Left colon (tissue), 2 donors: Measurements from ENCODE around the gene MSH2. TPM values are rescaled to one million over a fixed set of nuclear protein-coding genes. Genes with fewer than 3 reads are reported as not detected.
"Not testable (repeated sequence)": the region's sequence is repeated elsewhere in the genome, so short reads cannot be mapped to it uniquely, and the experiment has no call there.

ENCODE experiments used
- ATAC-seq: fragments of 200-7000 bp; cut with Tn5 transposase; one replicate; pipeline ENCODE4 v1.9.1; 2020; ENCODE audit warnings: mild to moderate bottlenecking, moderate library complexity
- DNase-seq, 2 donors: peaks; one replicate each; pipeline ENCODE4 v3.0.0-alpha.2; 2020
- intact Hi-C, 2 donors: fragments of 100-400 bp; cut with DNase I in 1 of 2; cut with micrococcal nuclease in 1 of 2; formaldehyde crosslinking; loops; one replicate each; pipeline versions ENCODE4 v1.11.2 to v1.14.0; 2022; cut with DNase I, micrococcal nuclease
- total RNA-seq, 2 donors: library from RNA; stranded (reverse); fragmentation: NEBNext Ultra II Directional; extraction: Animal tissue kit (Norgen Biotek cat#: 25700); gene quantifications; one replicate each; pipeline ENCODE4 v1.2.1, GENCODE V29; 2021
- donor health status: DM: no; HTN: no; CAD: no.
- donor health status: DM: yes; HTN: yes; CAD: no.

Gene MSH2
- total RNA-seq, 2 donors from 2014 or later: 10.9 to 12.2 TPM

DNA sequence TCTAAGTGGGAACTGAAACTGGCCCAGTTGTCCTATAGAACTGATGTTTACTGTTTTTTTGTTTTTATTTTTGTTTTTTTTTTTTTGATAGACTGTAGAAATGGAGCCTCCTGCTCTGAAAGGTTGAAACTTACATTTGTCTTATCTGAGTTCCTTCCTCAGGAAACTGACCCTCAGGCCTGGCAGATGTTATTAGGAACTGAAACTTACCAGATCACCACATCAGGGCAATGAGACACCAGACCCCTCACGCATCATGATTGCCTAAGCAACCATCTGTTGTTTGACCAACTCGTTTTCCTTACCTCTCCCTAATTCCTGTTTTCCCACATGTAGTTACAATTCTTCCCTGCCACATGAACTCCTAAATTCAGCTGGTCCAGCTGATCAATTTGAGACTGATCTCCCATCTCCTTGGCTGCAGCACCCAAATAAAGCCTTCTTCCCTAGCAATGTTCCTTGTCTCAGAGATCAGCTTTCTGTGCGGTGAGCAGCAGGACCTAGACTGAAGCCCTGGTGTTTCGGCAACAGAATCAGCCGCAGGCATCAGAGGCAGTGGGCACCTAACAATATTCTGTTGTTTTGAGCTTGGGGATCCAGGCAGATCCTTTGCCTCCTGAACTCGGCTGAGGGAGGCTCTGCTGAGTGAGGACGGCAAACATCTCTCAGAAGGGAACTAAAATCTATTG lies 96.8 kb downstream of the MSH2 start:
- ATAC-seq (no peak), DNase-seq (no peak)
- intact Hi-C loops: no loop called here

- ATAC-seq: no peak
- intact Hi-C loops: no loop called here
- no peak for DNase-seq
Measured at GRCh38 chr2:47501374-47502200, 98.6 kb downstream of the MSH2 start.

GRCh38 chr2:47502498-47502897 lies 99.5 kb downstream of the MSH2 start:
- DNase-seq, ATAC-seq, intact Hi-C loops: not testable (repeated sequence)

- DNase-seq (no peak), ATAC-seq (no peak)
- intact Hi-C loops: no loop called here
Measured at GRCh38 chr2:47503481-47504070, 100.6 kb downstream of the MSH2 start.

DNA sequence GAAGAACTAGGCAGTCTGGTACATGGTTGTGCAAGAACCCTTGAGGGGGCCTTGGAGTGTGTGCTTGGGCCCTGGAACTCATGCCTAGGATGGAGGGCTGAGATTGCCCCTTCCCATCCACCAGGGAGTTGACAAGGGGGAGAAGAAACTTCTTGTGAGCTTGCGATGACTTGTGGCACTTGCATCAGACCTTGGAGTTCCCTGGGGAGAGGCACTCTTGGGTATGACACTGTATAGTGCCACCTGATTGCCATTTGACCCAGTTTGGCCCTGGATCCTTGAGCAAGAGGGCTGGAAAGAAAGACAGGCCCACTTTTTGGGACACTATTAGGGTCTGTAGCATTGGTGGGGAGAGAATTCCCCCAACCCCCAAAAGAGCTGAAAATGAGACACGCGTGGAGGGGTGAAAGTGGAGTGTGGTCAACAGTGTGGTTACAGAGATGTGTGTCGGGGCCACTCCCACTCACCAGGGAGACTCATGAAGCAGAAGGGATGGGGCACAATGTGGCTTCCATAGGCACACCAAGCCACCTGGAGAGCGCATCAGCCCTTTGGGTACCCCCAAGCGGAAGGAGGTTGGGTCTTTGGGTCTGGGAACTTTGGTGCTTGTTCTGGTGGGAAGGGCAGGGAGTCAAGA lies 101.3 kb downstream of the MSH2 start:
- ATAC-seq (no peak), DNase-seq (no peak)
- intact Hi-C loops: no loop called here

DNA sequence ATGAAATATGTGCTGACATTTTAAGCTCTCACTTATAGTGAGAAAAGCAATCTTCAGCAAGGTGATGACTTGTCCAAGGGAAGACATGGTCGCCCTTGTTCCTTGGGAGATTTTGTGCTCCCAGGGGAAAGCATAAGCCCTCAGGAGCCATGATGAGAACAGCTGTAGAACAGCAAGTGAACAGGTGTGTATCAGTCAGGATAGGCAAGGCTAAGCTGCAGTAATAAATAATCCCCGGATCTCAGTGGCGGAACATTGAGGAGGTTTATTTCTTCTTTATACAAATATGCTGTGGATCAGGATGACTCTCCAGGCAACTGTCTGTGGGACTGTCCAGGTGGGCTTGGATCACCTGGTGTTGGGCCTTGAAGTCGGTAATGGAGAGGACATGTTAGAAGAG lies 103.1 kb downstream of the MSH2 start:
- ATAC-seq: no peak
- intact Hi-C loops: no loop called here
- no peak for DNase-seq

DNA sequence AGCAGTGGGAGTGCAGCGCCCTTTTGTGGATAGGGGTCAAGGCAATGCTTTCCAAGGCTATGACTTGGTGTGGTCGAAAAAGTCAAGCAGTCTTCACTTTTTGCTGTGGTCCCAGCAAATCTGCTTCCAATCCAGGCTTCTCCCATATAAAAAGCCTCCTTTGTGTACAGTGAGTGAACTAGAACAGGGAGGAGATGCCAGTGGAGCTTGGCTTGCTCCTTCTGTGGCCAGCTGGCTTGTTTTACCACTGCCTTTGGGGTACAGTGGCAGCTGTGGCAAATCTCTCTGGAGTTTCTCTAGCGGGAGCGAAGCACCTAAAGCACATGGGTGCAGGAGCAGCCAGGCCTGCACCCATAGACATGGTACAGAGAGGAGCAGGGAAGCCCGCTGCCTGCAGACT lies 103.5 kb downstream of the MSH2 start:
- ATAC-seq (no peak), DNase-seq (no peak)
- intact Hi-C loops: no loop called here

- DNase-seq (no peak), ATAC-seq (no peak)
- intact Hi-C loops: no loop called here
Measured at GRCh38 chr2:47508080-47508479, 105.1 kb downstream of the MSH2 start.

DNA sequence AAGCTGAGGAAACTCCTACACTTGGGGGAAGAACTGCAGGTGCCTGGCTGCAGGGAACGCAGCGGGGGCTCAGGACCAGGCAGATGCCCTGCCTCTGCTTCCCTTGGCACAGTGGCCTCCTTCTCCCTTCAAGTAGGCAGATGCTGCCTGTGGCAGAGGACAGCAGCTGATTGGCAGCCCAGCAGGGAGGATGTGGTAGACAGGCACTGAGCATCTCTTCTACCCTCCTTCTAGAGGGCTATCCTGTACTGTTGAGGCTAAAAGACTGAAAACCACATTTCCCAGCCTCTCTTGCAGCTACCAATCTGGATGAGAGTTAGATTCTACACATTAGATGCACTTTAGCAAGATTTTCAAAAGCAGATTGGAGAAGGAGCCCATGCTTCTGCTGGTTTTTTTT lies 105.7 kb downstream of the MSH2 start:
- no peak for ATAC-seq
- no peak for DNase-seq
- intact Hi-C loops: no loop called here

DNA sequence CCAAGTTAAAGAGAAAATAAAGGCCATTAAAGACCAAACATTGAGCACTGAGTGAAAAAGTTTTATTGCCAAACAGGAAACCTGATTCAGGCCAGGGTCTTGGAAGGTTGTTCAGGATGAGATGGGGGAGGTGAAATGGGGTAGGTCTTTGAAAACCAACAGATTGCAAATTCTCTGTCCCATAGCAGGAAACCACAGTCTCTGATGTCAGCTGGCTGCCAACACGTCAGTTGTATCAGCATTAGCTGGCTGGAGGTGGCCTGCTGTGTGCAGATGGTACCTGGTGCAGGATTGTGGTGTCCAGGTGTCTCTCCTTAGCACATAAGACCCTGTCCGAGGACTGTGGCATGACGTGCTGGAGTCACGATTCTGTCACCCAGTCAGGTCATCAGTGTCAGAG lies 106.3 kb downstream of the MSH2 start:
- ATAC-seq (no peak), DNase-seq (no peak)
- intact Hi-C loops: no loop called here

DNA sequence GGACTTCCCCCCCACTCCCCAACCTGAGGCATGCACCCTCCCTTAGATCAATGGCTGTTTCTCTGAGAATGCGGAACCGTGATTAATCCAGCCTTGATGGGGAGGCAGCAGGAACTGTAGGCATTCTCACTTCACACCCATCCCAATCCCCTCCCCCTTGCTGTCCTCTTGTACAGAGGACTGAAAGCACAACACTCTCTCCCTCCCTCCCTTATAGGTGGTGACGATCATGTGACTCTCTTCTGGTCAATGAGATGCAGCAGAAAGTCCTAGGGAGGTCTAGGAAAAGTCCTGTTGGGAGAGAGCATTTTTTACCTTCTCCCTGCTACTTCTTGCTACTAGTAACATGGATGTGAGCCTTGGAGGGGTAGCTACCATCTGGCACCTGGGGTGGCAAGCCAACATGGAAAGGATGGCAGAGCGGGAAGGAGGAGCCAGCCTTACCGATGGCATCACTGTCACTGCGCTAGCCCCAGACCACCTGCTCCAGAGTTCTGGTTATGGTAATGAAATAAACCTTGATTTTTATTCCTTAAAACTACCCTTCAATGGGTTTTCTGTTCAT lies 106.9 kb downstream of the MSH2 start:
- intact Hi-C loops: no loop called here
- DNase-seq (no peak), ATAC-seq (no peak)

GRCh38 chr2:47510745-47511144 lies 107.8 kb downstream of the MSH2 start:
- DNase-seq (no peak), ATAC-seq (no peak)
- intact Hi-C loops: no loop called here

DNA sequence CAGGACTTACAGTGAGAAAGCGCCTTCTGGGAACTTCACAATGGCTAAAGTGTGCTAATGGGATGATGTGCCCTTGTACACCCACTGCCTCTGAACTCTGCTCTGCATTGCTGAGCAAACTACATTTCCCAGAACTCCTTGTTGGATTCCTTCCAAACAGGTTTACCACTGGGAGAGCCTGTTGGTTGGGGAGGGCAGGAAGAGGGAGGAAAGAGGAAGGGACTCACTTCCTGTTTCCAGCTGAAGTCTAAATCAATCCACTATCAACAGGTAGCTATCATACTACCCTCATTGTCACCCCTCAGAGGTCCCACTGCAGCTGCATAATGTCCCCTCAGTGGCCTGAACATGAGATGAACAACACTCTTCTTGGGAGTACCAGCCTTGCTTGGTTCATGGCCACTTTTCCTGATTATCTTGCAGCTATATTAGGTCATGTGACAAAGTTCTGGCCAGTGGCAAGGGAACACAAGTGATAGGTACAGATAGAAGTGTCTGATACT lies 109.7 kb downstream of the MSH2 start:
- intact Hi-C loops: no loop called here
- DNase-seq (no peak), ATAC-seq (peak; percentile 55)

DNA sequence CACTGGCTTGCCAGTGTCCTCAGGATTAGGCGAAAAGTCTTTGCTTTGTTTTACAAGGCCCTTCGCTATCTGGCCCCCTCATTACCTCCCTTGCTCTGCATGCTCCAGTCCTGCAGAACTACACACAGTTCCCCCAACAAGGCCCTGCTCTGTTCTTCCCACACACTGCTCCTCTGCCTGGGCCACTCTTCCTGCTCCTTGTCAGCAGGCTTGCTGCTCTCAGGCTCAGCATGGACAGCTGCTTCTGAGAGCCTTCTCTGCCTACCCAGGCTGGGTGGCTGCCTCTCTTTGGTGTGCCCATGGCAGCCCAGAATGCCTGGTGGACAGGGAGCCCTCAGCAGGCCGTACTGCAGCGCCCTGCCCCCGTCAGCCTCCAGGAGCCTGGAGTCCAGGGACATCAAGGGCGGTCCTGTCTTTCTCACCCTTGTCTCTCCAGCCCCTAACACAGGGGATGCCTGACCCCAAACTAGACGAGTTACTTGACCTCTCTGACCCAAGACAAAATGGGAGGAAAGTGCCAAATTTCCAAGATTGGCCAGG lies 111.1 kb downstream of the MSH2 start:
- ATAC-seq: no peak
- no peak for DNase-seq
- intact Hi-C loops: no loop called here

- intact Hi-C loops: no loop called here
- ATAC-seq (no peak), DNase-seq (no peak)
Measured at GRCh38 chr2:47516360-47517104, 113.6 kb downstream of the MSH2 start.

DNA sequence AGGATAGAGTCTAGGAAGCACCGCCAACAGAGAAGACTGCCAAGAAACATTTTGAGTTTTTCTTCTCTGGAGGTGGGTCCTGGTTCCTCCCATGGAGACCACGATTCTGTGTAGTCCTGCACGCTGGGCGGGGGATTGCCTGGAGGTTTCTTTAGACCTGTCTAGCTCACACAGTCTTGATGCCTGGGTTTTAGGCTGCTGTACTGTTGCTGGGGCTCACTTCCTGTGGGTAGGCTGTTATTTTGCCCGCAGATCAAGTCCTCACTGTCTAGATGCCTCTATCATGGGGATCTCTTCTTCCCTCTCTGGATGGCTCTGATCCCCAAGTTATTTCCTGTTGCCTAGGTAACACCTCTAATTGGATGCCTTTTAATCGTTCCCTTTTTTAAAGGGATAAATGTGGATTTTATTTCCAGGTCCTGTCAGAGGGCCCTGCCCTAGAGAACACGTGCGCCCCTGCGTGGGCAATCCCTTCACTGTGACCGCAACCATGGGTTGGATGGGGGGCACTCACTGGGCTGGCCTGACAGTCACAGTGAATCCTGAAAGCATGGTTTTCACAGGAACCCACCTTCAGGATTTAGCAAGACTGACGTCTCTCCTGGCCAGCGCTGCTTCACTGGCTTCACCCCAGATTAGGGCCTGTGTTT lies 115.7 kb downstream of the MSH2 start:
- intact Hi-C loops: no loop called here
- DNase-seq: no peak
- ATAC-seq: no peak

GRCh38 chr2:47519147-47519537 lies 116.2 kb downstream of the MSH2 start:
- DNase-seq (no peak), ATAC-seq (no peak)
- intact Hi-C loops: no loop called here
